GM10248 (cell line): ENCODE measurements around the gene PIK3C2G.

Experiments used
- CTCF ChIA-PET: fragments of 300-600 bp; sonication (Branson Sonifier 250); formaldehyde crosslinking; extraction: SDS; loops from one replicate; lab custom pipeline; 2021; ENCODE audit warnings: antibody characterized with exemption; lab: Yijun Ruan, JAX
- POLR2A ChIA-PET: fragments of 350-650 bp; sonication (Branson Sonifier 250); formaldehyde crosslinking; extraction: SDS; loops from one replicate; lab custom pipeline; 2020; ENCODE audit warnings: antibody characterized with exemption; lab: Yijun Ruan, JAX
- DNase-seq: peaks from one replicate; pipeline ENCODE4 v3.0.0; 2012; ENCODE audit errors: extremely low spot score
- TF ChIP-seq, protein P1 (sequence below): IDR thresholded peaks from 2 replicates; pipeline ENCODE4 v1.5.1; 2012; ENCODE audit warnings: mild to moderate bottlenecking, low read depth; ENCODE audit errors: extremely low read depth, missing control alignments, control extremely low read depth

The PIK3C2G gene

GRCh38 chr12:18454330-18454729 is 193.0 kb downstream of the PIK3C2G start:
- CTCF ChIA-PET: interaction anchor here (2.0 kb wide), 1 partner anchor 13 kb away, joined by 7 read pairs; no protein-coding TSS in a partner anchor
- TF ChIP-seq, protein P1, sequence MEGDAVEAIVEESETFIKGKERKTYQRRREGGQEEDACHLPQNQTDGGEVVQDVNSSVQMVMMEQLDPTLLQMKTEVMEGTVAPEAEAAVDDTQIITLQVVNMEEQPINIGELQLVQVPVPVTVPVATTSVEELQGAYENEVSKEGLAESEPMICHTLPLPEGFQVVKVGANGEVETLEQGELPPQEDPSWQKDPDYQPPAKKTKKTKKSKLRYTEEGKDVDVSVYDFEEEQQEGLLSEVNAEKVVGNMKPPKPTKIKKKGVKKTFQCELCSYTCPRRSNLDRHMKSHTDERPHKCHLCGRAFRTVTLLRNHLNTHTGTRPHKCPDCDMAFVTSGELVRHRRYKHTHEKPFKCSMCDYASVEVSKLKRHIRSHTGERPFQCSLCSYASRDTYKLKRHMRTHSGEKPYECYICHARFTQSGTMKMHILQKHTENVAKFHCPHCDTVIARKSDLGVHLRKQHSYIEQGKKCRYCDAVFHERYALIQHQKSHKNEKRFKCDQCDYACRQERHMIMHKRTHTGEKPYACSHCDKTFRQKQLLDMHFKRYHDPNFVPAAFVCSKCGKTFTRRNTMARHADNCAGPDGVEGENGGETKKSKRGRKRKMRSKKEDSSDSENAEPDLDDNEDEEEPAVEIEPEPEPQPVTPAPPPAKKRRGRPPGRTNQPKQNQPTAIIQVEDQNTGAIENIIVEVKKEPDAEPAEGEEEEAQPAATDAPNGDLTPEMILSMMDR: no peak
- DNase-seq: no peak
- POLR2A ChIA-PET: no interaction called here

DNA sequence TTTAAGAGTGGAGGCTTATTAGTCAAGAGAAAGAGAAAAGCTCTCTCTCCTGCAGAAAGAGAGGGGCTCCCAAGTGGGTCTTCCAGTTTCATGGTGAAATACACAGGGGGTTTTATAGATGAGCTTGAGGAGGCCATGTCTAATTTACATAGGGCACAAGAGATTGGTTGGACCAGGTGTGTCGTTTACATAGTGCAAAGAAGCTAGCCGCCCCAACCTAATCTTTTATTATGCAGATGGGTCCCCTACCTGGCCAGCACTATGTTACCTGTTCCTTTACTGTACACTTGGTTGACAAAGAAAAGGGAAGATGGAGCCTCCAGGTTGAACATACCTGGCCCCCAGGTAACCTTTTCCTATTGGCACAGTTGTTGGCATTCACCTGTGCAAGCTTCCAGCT is 195.0 kb downstream of the PIK3C2G start:
- CTCF ChIA-PET: interaction anchor here (0.6 to 2.0 kb wide), 3 partner anchors 11 to 26 kb away, joined by 3 to 7 read pairs (median 3); no protein-coding TSS in a partner anchor
- DNase-seq: no peak
- TF ChIP-seq, protein P1: no peak
- POLR2A ChIA-PET: no interaction called here

- no peak for DNase-seq
- TF ChIP-seq, protein P1: no peak
- POLR2A ChIA-PET: no interaction called here
- CTCF ChIA-PET: interaction anchor here (0.7 kb wide), 1 partner anchor 16 kb away, joined by 3 read pairs; no protein-coding TSS in a partner anchor
Measured at GRCh38 chr12:18457362-18457761, 196.0 kb downstream of the PIK3C2G start.

- ChIA-PET POLR2A (no interaction called here), CTCF (no interaction called here)
- DNase-seq: no peak
- TF ChIP-seq, protein P1: no peak
Measured at GRCh38 chr12:18461758-18462157, 200.4 kb downstream of the PIK3C2G start.

DNA sequence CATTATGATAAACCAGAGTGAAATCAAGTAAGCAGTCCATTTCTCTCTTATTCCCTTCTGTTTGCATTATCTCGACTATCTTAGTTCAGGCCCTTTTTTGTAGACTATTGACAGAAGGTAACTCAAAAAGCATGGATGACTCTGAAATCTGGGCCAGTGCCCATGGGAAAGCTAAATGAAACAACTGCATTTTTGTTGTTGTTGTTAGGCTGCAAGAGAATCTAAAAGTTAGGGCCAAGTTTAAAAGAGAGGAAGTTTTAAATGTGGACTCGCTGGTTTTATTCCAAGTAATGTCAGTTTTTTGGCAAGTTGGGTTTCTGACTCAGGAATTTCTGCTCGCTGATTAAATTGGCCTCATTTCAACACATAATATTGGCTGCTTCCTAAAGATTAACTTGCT is 201.1 kb downstream of the PIK3C2G start:
- no peak for DNase-seq

GRCh38 chr12:18467620-18468245 is 206.4 kb downstream of the PIK3C2G start:
- TF ChIP-seq, protein P1: no peak
- CTCF ChIA-PET: interaction anchor here (1.1 to 1.9 kb wide), 2 partner anchors 12 to 32 kb away, joined by 3 to 7 read pairs; no protein-coding TSS in a partner anchor
- POLR2A ChIA-PET: no interaction called here
- DNase-seq: no peak

More for the DNA sequence above, 201.1 kb downstream of the PIK3C2G start:
- ChIA-PET CTCF (no interaction called here), POLR2A (no interaction called here)
- TF ChIP-seq, protein P1: no peak
